NCI-H460 (cell line): Measurements from ENCODE around the gene PTP4A2. TPM values are rescaled to one million over a fixed set of nuclear protein-coding genes. Genes with fewer than 3 reads are reported as not detected.
"Not testable (repeated sequence)": the region's sequence is repeated elsewhere in the genome, so short reads cannot be mapped to it uniquely, and the experiment has no call there.

Source experiments
- DNase-seq: peaks from one replicate; pipeline ENCODE4 v3.0.0-alpha.2; 2016; ENCODE audit warnings: low read depth; ENCODE audit errors: extremely low read depth
- total RNA-seq: library from RNA; depleted of rRNA; stranded (reverse); fragments of >200 nt; shearing (Covaris generic); gene quantifications from 2 replicates; pipeline ENCODE4 v1.2.3, GENCODE V29; 2014

PTP4A2 gene
- total RNA-seq, 1 experiment from 2014 or later = 557 TPM

DNA sequence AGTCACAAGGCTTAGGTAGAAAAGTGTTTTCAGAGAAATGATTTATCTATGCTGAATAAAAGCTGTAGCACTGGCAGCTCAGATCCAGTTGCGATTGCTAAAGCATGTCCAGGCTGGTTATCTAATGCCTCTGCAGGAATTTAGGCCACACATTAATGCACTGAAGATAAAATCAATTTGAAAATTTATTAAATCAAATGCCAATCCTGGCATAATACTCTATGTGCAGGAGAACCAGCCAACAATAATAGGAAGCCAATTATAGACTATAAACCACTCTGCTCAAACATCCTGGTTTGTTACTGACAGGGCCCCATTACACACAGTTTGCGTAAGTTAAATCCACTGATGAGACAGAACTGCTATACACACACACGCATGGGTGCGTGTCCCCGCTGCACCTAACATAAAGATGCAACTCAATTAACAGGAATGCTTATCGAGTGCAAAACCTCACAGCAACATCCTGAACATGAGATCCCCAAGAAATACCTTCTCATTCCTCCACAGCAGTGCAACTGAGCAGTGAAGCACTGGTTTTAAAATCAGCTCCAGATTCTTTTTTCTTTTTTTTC, 40.6 kb downstream of the PTP4A2 start:
- DNase-seq = peak; percentile 16

DNA sequence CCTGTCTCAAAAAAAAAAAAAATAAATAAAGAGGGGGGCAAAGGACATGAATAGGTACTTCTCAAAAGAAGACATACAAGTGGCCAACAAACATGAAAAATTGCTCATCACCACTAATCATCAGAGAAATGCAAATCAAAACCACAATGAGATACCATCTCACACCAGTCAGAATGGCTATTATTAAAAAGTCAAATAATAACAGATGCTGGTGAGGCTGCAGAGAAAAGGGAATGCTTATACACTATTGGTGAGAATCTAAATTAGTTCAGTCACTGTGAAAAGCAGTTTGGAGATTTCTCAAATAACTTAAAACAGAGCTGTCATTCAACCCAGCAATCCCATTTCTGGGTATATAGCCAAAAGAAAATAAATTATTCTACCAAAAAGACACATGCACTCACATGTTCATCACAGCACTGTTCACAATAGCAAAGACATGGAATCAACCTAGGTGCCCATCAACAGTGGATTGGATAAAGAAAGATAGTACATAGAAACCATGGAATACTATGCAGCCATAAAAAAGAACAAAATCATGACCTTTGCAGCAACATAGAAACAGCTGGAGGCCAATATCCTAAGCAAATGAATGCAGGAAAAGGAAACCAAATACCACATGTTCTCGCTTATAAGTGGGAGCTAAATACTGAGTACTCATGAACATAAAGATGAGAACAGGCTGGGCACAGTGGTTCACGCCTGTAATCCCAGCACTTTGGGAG, 42.5 kb downstream of the PTP4A2 start:
- not testable (repeated sequence) for DNase-seq

DNA sequence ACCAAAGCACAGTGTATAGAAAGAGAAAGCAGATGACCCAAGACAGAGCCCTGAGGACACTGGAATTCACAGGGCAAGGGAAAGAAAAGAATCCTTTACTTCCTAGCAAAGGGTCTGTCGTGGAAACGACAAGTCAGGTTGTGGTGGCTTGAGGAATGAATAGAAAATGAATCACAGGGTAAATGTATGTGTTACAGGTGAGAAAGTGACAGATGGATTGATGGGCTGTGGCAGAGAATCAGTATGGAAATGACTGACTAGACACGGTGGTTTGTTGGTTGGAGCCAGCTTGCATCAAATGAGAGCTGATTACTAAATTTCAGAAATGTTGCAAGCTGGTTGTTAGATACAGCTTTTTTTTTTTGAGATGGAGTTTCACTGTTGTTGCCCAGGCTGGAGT, 46.9 kb downstream of the PTP4A2 start:
- no peak for DNase-seq

DNA sequence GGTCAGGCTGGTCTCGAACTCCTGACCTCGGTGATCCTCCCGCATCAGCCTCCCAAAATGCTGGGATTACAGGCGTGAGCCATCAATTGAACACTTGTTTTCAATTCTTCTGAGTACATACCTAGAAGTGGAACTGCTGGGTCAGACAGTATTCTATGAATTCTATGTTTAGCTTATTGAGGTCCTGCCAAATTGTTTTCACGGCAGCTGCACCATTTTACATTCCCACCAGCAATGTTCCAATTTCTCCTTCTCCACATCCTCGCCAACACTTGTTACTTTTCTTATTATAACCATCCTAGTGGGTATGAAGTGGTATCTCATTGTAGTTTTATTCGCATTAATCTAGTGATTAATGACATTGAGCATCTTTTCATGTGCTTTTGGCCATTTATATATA, 49.9 kb downstream of the PTP4A2 start:
- no peak for DNase-seq

DNA sequence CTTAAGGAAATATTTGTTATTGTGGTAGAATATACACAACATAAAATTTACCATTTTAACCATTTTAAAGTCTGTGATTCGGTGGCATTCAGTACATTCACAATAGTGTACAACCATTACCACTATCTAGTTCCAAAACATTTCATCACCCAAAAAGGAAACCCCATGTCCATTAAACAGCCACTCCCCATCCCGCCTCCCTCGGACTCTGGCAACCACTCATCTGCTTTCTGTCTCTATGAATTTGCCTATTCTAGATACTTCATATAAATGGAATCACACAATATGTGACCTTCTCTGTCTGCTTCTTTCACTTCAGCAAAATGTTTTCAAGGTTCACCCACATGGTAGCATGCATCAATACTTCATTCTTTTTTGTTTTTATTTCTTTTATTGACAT, 51.3 kb downstream of the PTP4A2 start:
- DNase-seq = no peak

DNA sequence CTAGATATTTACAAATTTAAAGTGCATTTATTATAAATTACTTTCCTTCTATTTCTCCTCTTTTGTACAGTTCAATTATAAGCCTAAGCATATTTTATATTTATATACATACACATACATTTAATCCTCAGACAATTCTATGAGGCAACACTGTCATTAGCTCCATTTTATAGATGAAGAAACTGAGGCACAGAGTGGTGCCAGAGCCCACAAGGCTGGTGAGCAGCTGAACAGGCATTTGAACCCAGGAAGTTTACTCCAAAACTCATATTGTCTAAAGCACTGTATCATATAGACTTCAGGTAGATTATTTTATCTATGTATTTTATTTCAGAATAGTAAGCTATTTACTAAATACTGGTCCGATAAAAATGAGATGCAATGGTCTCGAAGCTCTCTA, 52.3 kb downstream of the PTP4A2 start:
- DNase-seq = no peak

DNA sequence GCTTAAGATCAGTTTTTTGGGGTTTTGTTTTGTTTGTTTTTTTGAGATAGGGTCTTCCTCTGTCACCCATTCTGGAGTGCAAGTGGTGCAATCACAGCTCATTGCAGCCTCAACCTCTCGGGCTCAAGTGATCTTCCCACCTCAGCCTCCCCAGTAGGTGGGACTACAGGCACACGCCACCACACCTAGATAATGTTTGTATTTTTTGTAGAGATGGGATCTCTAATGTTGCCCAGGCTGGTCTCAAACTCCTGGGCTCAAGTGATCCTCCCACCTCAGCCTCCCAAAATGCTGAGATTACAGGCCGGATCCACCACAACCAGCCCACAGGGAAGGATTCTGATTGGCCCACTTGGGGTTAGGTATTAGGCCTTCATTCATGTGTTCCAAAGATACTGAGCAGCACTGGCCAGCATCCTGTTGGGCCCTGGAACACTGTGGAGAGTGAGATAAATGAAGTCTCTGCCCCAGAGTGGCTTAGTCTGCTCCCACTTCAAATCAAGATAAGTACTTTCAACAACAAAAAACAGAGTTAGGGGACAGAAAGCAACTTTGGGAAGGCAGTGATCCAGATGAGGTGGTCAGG, 54.7 kb downstream of the PTP4A2 start:
- no peak for DNase-seq

DNA sequence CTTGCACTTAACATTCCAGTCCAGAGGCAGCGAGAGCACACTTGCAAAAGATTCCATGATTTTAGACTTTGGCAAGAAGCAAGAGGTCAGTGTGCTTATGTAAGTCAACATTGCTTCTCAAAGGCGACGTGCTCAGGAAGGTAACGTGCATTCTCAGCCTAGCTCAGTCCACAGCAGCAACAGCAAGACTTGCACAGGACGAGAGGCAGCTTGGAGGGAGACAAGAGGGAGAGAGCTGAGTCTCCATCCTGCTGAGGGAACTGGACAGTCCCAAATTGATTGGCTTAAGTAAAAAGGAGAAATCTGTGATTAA, 56.5 kb downstream of the PTP4A2 start:
- DNase-seq = no peak

DNA sequence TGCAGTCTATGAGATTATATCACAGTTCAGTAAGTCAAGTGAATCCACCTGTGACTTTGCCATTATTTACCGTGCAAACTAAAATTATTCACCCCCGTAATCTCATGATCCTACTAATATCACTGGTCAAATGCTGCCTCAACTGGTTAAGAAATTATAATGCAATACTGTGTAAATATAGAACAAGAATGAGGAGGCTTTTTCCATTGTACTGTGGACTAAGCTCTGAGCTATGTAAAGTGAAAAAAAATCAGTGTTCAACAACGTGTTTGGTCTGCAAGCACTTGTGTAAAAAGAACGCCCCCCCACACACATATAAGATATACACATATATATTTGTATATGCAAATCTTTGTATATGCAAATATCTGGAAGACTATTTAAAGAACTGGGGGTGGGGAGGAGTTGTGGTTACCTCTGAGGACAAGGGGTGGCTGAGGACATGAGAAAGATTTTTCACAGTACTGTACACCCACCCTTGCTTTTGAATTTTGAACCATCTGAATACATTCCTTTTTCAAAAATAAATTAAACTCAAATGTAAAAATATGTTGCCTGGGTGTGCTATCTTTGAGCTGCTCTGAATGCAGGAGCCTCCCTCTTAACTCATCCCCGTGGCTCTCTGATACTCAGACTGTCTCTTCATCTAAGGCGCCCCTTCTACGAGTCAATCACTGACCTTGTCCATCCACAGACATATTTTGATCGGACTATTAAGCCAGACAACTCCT, 57.0 kb downstream of the PTP4A2 start:
- DNase-seq = no peak

DNA sequence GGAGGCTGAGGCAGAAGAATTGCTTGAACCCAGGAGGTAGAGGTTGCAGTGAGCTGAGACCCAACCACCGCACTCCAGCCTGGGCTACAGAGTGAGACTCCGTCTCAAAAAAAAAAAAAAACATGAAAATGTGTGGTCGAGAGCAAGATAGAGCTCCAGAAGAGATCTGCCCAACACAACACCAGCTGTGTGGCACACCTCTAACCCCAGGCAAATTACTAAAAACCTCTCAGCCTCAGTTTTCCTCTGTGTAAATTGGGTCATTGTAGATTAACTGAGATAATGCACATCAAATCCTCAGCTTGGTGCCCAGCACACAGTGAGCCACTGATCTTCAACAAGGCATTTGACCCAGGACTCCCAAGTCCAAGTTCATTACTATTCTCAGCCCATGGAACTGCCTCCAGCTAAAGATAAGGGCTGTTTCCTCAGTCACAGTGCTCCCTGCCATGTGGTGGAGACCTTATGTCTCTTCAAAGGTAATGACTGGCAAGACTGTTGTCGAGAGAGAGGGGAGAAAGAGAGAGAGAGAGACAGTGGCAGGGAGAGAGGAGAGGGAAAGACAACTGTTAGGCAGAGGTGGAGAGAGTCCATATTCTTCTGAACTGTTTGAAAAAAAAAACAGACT, 58.1 kb downstream of the PTP4A2 start:
- DNase-seq = no peak

DNA sequence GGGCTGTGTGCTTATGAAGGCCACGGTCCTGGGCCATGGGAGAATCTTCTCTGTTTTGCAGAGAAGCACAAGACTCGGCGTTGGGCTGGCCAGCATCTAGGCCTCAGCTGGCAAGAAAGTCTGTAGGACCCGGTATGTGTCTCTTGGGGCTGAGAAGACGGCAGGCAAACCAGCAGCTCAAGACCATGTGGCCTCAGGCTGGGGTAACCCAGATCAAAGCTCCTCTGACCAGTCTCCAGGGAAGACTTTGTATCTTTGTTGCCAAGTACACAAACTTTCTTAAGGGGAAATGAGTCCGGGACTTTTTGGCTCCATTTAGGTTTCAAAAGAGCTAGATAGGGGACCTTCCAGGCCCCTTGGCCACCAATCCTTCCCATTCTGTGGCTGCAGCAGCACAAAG, 60.1 kb downstream of the PTP4A2 start:
- no peak for DNase-seq

DNA sequence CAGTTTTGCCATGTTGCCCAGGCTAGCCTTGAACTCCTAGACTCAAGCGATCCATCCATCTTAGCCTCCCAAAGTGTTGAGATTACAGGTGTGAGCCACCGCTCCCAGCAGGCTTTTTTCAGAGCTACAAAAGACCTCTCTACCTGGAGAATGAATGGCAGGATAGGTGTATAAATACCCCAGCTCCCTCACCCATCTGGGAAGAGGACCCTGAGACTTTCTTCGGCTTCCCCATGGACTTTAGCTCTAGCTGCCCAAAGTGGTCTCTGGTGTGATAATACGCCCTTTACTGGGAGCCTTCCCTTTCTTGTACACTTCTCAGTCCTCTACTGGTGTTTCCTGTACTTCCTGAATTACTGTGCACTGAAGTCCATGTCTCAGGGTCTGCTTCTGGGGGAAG, 60.6 kb downstream of the PTP4A2 start:
- no peak for DNase-seq

DNA sequence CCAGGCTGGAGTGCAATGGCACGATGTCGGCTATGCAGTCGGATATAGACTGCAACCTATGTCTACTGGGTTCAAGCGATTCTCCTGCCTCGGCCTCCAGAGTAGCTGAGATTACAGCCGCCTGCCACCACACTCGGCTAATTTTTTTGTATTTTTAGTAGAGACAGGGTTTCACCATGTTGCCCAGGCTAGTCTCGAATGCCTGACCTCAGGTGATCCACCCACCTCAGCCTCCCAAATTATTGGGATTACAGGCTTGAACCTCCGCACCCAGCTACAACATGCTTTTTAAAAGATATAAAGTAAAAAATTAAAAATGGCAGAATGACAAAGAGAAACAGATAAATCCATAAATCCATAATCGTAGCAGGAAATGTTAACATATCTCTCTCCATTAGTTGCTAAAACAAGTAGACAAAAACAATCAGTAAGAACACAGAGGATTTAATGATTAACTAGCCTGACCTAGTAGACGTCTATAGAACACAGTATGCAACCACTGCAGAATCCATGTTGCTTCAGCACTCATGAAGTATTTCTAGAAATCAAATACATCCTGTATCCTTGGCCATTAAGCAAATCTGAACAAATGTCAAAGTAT, 62.4 kb downstream of the PTP4A2 start:
- DNase-seq = no peak

DNA sequence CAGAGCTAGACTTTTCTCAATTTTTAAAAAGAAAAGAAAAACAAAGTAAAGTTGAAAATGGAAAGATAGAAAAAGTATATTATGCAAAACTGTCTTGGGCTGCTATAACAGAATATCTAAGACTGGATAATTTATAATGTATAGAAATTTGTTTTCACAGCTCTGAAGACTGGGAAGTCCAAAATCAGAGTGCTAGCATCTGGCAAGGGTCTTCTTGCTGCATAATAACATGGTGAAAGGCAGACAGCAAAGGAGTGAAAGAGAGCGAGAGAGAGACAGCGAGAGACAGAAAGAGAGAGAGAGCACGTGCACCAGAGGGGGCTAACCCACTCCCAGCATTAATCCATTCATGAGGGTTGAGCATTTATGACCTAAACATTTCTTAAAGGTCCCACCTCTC, 63.2 kb downstream of the PTP4A2 start:
- DNase-seq = no peak

DNA sequence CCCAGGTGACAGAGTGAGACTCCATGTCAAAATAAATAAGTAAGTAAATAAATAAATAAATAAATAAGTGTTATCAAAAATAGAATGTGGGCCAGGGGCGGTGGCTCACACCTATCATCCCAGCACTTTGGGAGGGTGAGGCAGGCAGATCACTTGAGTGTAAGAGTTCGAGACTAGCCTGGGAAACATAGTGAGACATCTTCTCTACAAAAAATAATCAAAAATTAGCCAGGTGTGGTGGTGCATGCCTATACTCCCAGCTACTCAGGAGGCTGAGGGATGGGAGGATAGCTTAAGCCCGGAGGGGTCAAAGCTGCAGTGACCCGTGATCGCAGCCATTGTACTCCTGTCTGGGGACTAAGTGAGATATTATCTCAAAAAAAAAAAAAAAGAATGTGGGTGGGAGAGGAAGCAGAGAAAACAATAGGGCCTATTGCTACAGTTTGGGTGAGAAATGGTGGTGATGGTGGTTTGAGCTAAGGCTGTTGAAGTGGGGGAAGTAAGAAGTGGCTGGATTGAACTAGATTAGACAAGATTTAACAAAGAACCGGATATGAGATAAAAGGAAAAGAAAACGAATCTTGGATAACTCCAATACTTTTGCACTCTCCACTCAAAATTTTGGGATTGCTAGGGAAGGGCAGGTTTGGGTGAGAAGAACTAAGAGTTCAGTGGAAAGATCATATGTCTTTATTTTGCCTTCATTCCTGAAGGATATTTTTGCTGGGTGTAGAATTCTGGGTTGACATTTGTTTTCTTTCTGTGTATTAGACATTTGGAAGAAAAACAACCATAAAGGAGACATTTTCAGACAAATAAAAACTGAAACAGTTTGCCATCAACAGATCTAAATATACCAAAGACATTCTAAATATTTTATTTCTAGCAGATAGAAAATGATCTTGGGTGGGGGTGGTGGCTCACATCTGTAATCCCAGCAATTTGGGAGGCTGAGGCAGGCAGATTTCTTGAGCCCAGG, 65.2 kb downstream of the PTP4A2 start:
- DNase-seq = no peak

DNA sequence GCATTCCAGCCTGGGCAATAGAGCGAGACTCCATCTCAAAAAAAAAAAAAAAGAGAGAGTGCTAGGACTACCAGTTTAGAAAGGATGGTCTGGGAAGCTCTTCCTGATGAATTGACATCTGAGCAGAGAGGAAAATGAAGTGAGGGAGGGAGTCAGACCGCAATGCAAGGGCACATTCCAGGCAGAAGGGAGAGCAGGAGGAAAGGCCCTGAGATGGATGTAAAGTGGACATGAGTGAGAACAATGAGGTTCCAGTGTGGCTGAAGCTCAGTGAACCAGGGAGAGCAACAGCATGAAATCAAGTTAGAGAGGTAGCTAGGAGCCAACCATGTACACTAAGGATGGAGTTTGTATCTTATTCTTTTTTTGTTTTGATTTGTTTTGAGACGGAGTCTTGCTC, 66.5 kb downstream of the PTP4A2 start:
- DNase-seq = no peak

DNA sequence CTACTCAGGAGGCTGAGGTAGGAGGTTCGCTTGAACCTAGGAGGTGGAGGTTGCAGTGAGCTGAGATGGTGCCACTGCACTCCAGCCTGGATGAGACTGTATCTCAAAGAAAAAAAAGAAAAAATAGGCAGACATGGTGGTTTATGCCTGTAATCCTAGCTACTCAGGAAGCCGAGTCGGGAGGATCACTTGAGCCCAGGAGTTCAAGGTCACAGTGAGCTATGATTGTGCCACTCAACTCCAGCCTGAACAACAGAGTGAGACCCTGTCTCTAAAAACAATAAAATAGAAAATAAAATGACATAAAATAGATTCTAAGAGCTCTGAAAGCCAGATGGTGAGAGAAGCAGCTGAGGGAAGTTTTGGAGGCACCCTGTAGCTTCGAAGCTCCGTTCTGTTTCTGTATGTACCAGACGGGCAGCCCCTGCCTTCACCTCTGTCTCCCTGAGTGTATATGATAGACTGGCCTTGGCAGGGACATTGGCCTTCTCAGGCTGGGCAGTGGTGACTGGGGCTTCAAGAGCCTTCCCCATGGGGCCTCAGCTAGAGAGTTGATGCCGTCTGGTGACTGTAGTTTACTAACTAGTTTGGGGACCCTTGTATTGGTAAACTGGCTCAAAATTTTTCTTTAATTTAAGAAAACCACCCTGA, 68.0 kb downstream of the PTP4A2 start:
- no peak for DNase-seq

DNA sequence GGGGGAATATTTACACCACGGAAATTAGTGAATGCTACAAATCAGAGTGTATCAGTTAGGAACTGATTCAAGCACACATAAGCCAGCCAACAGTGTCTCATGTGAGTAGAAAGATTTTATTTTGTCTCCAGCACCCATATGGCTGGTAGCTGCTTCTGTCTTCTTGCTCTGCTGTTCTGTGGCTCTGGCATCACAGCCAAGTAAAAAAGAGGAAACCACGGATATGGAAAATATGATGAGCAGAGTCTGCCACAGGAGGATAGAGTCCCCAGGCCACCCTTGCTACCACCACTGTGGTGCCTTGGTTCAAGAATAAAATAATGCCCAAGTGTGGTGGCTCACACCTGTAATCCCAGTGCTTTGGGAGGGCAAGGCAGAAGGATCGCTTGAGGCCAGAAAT, 68.7 kb downstream of the PTP4A2 start:
- no peak for DNase-seq

DNA sequence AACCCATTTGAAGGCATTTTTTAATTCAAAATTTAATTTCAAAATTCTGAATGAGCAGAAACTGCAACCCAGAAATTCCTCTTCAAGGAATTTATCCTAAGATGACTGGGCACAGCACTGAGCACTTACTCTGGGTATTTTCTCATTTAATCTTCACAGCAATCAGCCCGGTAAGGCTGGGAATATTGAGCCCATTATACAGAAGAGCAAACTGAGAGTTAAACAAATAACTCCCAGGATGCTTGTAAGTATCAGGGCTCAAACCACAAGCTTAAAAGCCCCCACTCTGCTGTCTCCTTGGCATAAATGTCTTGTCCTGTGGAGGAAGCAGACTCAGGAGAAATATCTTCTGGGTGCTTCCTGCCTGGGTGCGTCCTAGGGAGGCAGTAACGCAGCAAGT, 69.3 kb downstream of the PTP4A2 start:
- DNase-seq = no peak
